IMR-90 (cell line): ENCODE data around the gene ADAMTS18. TPM values are rescaled to one million over a fixed set of nuclear protein-coding genes. Genes with fewer than 3 reads are reported as not detected.

Source experiments
- ATAC-seq: fragments of 200-7000 bp; cut with Tn5 transposase; 2 replicates; pipeline ENCODE4 v1.9.1; 2020; ENCODE audit warnings: low read depth, mild to moderate bottlenecking, moderate library complexity
- BruUV-seq: library from RNA; stranded (reverse); fragments of 400-500 nt; replicated peaks from 2 replicates; lab custom pipeline; 2021; lab: Mats Ljungman, UMichigan
- CTCF ChIA-PET: fragments of 300-600 bp; formaldehyde crosslinking; extraction: SDS; loops from one replicate; lab custom pipeline; 2021; ENCODE audit warnings: antibody characterized with exemption; lab: Yijun Ruan, JAX
- POLR2A ChIA-PET: fragments of 300-600 bp; sonication (Branson Sonifier 250); formaldehyde crosslinking; loops from one replicate; lab custom pipeline; 2022; ENCODE audit warnings: antibody characterized with exemption; ENCODE audit not compliant: unreplicated experiment; lab: Charles Lee
- DNase-seq: peaks from one replicate; pipeline ENCODE4 v3.0.0; 2013
- H2AFZ ChIP-seq: replicated peaks from 2 replicates; pipeline ENCODE3; 2013; ENCODE audit warnings: low read length, mild to moderate bottlenecking; ENCODE audit not compliant: poor library complexity
- H2AK5ac ChIP-seq: 2 replicates; pipeline ENCODE4 v1.6.1; 2013; ENCODE audit warnings: low read depth, low read length, inconsistent platforms
- H2AK9ac ChIP-seq: replicated peaks from 2 replicates; pipeline ENCODE3; 2013; ENCODE audit warnings: mild to moderate bottlenecking, low read depth, low read length, moderate library complexity; ENCODE audit not compliant: poor library complexity
- H2BK120ac ChIP-seq: 2 replicates; pipeline ENCODE4 v1.6.1; 2013; ENCODE audit warnings: low read depth, low read length, inconsistent platforms
- H2BK15ac ChIP-seq: 3 replicates; pipeline ENCODE4 v1.6.1; 2013; ENCODE audit warnings: low read depth, low read length, inconsistent platforms
- H2BK20ac ChIP-seq: 2 replicates; pipeline ENCODE4 v1.6.1; 2013; ENCODE audit warnings: low read depth, mild to moderate bottlenecking, inconsistent platforms, low read length, moderate library complexity
- H2BK5ac ChIP-seq: 2 replicates; pipeline ENCODE4 v1.6.1; 2013; ENCODE audit warnings: mild to moderate bottlenecking, low read depth, low read length, inconsistent platforms; ENCODE audit not compliant: poor library complexity, severe bottlenecking
- H3K14ac ChIP-seq: replicated peaks from 2 replicates; pipeline ENCODE4 v1.6.1; 2013; ENCODE audit warnings: low read depth, low read length, inconsistent platforms
- H3K18ac ChIP-seq: 2 replicates; pipeline ENCODE4 v1.6.1; 2013; ENCODE audit warnings: low read depth, low read length, control low read depth
- H3K23ac ChIP-seq: 2 replicates; pipeline ENCODE4 v1.6.1; 2013; ENCODE audit warnings: low read depth, low read length, inconsistent platforms
- H3K27ac ChIP-seq: 2 replicates; pipeline ENCODE4 v1.5.1; 2013; ENCODE audit warnings: mild to moderate bottlenecking, control low read depth, low read length; ENCODE audit not compliant: insufficient read depth
- H3K27me3 ChIP-seq: 2 replicates; pipeline ENCODE4 v1.6.1; 2013; ENCODE audit warnings: low read length; ENCODE audit not compliant: control insufficient read depth, insufficient read depth
- H3K36me3 ChIP-seq: 2 replicates; pipeline ENCODE4 v1.6.1; 2013; ENCODE audit warnings: low read length, mixed read lengths; ENCODE audit not compliant: control insufficient read depth, insufficient read depth
- H3K4ac ChIP-seq: 2 replicates; pipeline ENCODE4 v1.6.1; 2013; ENCODE audit warnings: low read depth, low read length, inconsistent platforms
- H3K4me1 ChIP-seq: 2 replicates; pipeline ENCODE4 v1.6.1; 2013; ENCODE audit warnings: low read length, mixed read lengths; ENCODE audit not compliant: control insufficient read depth, insufficient read depth
- H3K4me2 ChIP-seq: 2 replicates; pipeline ENCODE4 v1.6.1; 2013; ENCODE audit warnings: low read depth, mild to moderate bottlenecking, control low read depth, low read length, moderate library complexity
- H3K4me3 ChIP-seq: 2 replicates; pipeline ENCODE4 v1.5.1; 2013; ENCODE audit warnings: low read depth, mild to moderate bottlenecking, control low read depth, low read length, moderate library complexity; ENCODE audit not compliant: insufficient read depth
- H3K56ac ChIP-seq: 2 replicates; pipeline ENCODE4 v1.6.1; 2013; ENCODE audit warnings: low read length, inconsistent platforms; ENCODE audit not compliant: insufficient read depth; ENCODE audit errors: extremely low read depth
- H3K79me1 ChIP-seq, 2 experiments: 2 replicates each; pipeline ENCODE4 v1.6.1; 2013; ENCODE audit warnings: low read length in 2 of 2, inconsistent platforms in 1 of 2, low read depth in 1 of 2
- H3K9ac ChIP-seq: 2 replicates; pipeline ENCODE4 v1.6.1; 2013; ENCODE audit warnings: low read depth, low read length, control low read depth
- H3K9me1 ChIP-seq: 2 replicates; pipeline ENCODE4 v1.6.1; 2013; ENCODE audit warnings: low read length, inconsistent platforms; ENCODE audit not compliant: insufficient read depth
- H3K9me3 ChIP-seq: 2 replicates; pipeline ENCODE4 v1.6.1; 2013; ENCODE audit warnings: low read length; ENCODE audit not compliant: control insufficient read depth, insufficient read depth
- H4K20me1 ChIP-seq: 2 replicates; pipeline ENCODE4 v1.6.1; 2013; ENCODE audit warnings: low read length, inconsistent platforms; ENCODE audit not compliant: insufficient read depth
- H4K5ac ChIP-seq: 2 replicates; pipeline ENCODE4 v1.6.1; 2013; ENCODE audit warnings: mild to moderate bottlenecking, low read depth, low read length, control low read depth
- H4K8ac ChIP-seq, 2 experiments: 2 replicates each; pipeline ENCODE4 v1.6.1; 2013; ENCODE audit warnings: low read depth in 2 of 2, low read length in 2 of 2, control low read depth in 1 of 2, inconsistent platforms in 1 of 2
- H4K91ac ChIP-seq: 2 replicates; pipeline ENCODE4 v1.6.1; 2013; ENCODE audit warnings: low read depth, low read length, inconsistent platforms; ENCODE audit not compliant: insufficient read depth
- BHLHE40 ChIP-seq: fragments of 150-350 bp; IDR thresholded peaks from 2 replicates; pipeline ENCODE4 v1.6.1; 2016; ENCODE audit warnings: mild to moderate bottlenecking, low read depth, low read length
- CEBPB ChIP-seq: IDR thresholded peaks from 2 replicates; pipeline ENCODE4 v1.6.1; 2012; ENCODE audit warnings: low read depth, low read length, improper control_type of control experiment
- CHD1 ChIP-seq: IDR thresholded peaks from 2 replicates; pipeline ENCODE4 v1.6.1; 2012; ENCODE audit warnings: low read depth, low read length, improper control_type of control experiment
- CTCF ChIP-seq: conservative IDR thresholded peaks from 2 replicates; pipeline ENCODE4 v1.5.1; 2012; ENCODE audit warnings: mild to moderate bottlenecking, low read depth, low read length, improper control_type of control experiment
- ELK1 ChIP-seq: fragments of 150-350 bp; IDR thresholded peaks from 2 replicates; pipeline ENCODE4 v1.6.1; 2016; ENCODE audit warnings: low read depth, mild to moderate bottlenecking, low read length, moderate library complexity, borderline replicate concordance
- MAFK ChIP-seq: IDR thresholded peaks from 2 replicates; pipeline ENCODE4 v1.6.1; 2012; ENCODE audit warnings: low read depth, low read length, improper control_type of control experiment
- MXI1 ChIP-seq: IDR thresholded peaks from 2 replicates; pipeline ENCODE4 v1.6.1; 2012; ENCODE audit warnings: low read depth, mild to moderate bottlenecking, low read length, moderate library complexity, borderline replicate concordance
- RAD21 ChIP-seq: IDR thresholded peaks from 2 replicates; pipeline ENCODE4 v1.6.1; 2012; ENCODE audit warnings: low read length, improper control_type of control experiment
- RCOR1 ChIP-seq: IDR thresholded peaks from 2 replicates; pipeline ENCODE4 v1.6.1; 2012; ENCODE audit warnings: mild to moderate bottlenecking, low read length, improper control_type of control experiment; ENCODE audit not compliant: insufficient replicate concordance
- RFX5 ChIP-seq: IDR thresholded peaks from 2 replicates; pipeline ENCODE4 v1.8.0; 2012; ENCODE audit warnings: low read depth, mild to moderate bottlenecking, low read length, moderate library complexity
- SMC3 ChIP-seq: fragments of 150-350 bp; IDR thresholded peaks from 2 replicates; pipeline ENCODE4 v1.6.1; 2016; ENCODE audit warnings: low read depth, mild to moderate bottlenecking, antibody characterized with exemption, low read length, moderate library complexity
- USF2 ChIP-seq: fragments of 150-350 bp; IDR thresholded peaks from 2 replicates; pipeline ENCODE4 v1.6.1; 2017; ENCODE audit warnings: mild to moderate bottlenecking, antibody characterized with exemption, low read length, low read depth
- WGBS, 2 experiments: methylation state at CpG; one replicate each; pipeline versions ENCODE4 v1.1.5 to v1.1.7; 2013; ENCODE audit warnings: missing lambda C conversion rate in 2 of 2; ENCODE audit not compliant: insufficient read length in 1 of 2; ENCODE audit errors: extremely low coverage in 2 of 2; 5-methylcytosine and 5-hydroxymethylcytosine counted together
- dilution Hi-C: fragments of 300-500 bp; cut with HindIII; formaldehyde crosslinking; loops from one replicate; pipeline ENCODE4 v1.14.3; 2018; ENCODE audit warnings: low sequenced_read_pairs; ENCODE audit not compliant: unreplicated experiment
- in situ Hi-C: fragments of 300-500 bp; cut with MboI; formaldehyde crosslinking; loops from 3 replicates; pipeline ENCODE4 v1.14.3; 2019; ENCODE audit warnings: low sequenced_read_pairs, inconsistent platforms, mixed read lengths
- intact Hi-C: fragments of 100-400 bp; cut with micrococcal nuclease; formaldehyde crosslinking; loops from 2 replicates; pipeline ENCODE4 v1.10.0; 2022
- polyA plus RNA-seq, 3 experiments: library from polyadenylated mRNA; depleted of rRNA; stranded (reverse); fragments of >200 nt; gene quantifications; 2 replicates each; pipeline ENCODE4 v1.2.3, GENCODE V29; 2012; ENCODE audit warnings: low replicate concordance in 1 of 3
- total RNA-seq: library from RNA; depleted of rRNA; stranded (reverse); fragments of >200 nt; gene quantifications from 2 replicates; pipeline ENCODE4 v1.2.3, GENCODE V29; 2012

The ADAMTS18 gene
- total and polyA plus RNA-seq, 2 of the 4 experiments (the other 2 are of a cell fraction): not detected

GRCh38 chr16:77375396-77375795, 59.4 kb downstream of the ADAMTS18 start:
- Histone ChIP-seq H4K91ac (no peak overlapping the region), H2AK5ac (no peak overlapping the region), H3K9me3 (no peaks in the 10 kb centered on the region), H2BK15ac (no peak overlapping the region), H3K4ac (no peak overlapping the region), H3K56ac (no peak overlapping the region), H3K4me3 (no peak overlapping the region), H2BK20ac (no peak overlapping the region), H3K27me3 (no peaks in the 10 kb centered on the region), H3K36me3 (no peaks in the 10 kb centered on the region), H4K8ac (no peak overlapping the region), H3K9me1 (no peaks in the 10 kb centered on the region), H3K23ac (no peak overlapping the region), H3K27ac (no peak overlapping the region), H2AFZ (no peak overlapping the region), H3K14ac (no peak overlapping the region), H3K9ac (no peak overlapping the region), H2AK9ac (no peak overlapping the region), H3K4me2 (no peak overlapping the region), H4K20me1 (no peaks in the 10 kb centered on the region), H4K5ac (no peak overlapping the region), H2BK5ac (no peak overlapping the region), H3K4me1 (no peaks in the 10 kb centered on the region), H3K79me1 (no peaks in the 10 kb centered on the region), H3K18ac (no peak overlapping the region), H2BK120ac (no peak overlapping the region)
- TF ChIP-seq MXI1: no peak
- no peak for TF ChIP-seq BHLHE40
- TF ChIP-seq CEBPB: no peak
- TF ChIP-seq RAD21: no peak
- TF ChIP-seq USF2: no peak
- TF ChIP-seq ELK1: no peak
- no peak for TF ChIP-seq SMC3
- TF ChIP-seq CHD1: no peak
- TF ChIP-seq RFX5: no peak
- no peak for TF ChIP-seq RCOR1
- TF ChIP-seq MAFK: no peak
- no peak for TF ChIP-seq CTCF
- ChIA-PET CTCF (no interaction called here), POLR2A (no interaction called here)
- in situ Hi-C loops: no loop called here
- DNase-seq: no peak
- no TSS peak for BruUV-seq
- WGBS, 2 experiments: 79% methylated on average over 3 of the region's 7 CpGs; no CpG with 5 or more reads in 1 of the 2 experiments
- dilution Hi-C loops: no loop called here
- ATAC-seq: no peak
- intact Hi-C loops: no loop called here
